A673 (cell line): Measurements from ENCODE around the gene GDPD5. TPM values are rescaled to one million over a fixed set of nuclear protein-coding genes. Genes with fewer than 3 reads are reported as not detected.

Source experiments
- BruUV-seq: library from RNA; stranded (reverse); fragments of 400-500 nt; replicated peaks from 2 replicates; lab custom pipeline; 2021; lab: Mats Ljungman, UMichigan
- CTCF ChIA-PET: fragments of 300-600 bp; sonication (Branson Sonifier 250); formaldehyde crosslinking; loops from one replicate; lab custom pipeline; 2022; ENCODE audit warnings: antibody characterized with exemption; lab: Charles Lee
- POLR2A ChIA-PET: fragments of 300-600 bp; sonication (Branson Sonifier 250); formaldehyde crosslinking; loops from one replicate; lab custom pipeline; 2022; ENCODE audit warnings: antibody characterized with exemption; ENCODE audit not compliant: low non-redundant PET; lab: Charles Lee
- DNase-seq: peaks from one replicate; pipeline ENCODE4 v3.0.0-alpha.2; 2015; ENCODE audit warnings: low spot score
- H3K27ac ChIP-seq: fragments of 200-600 bp; sonication (generic); 2 replicates; pipeline ENCODE4 v1.5.1; 2016; ENCODE audit warnings: mixed run types, low read depth, mild to moderate bottlenecking, mixed read lengths, antibody characterized with exemption, low read length; ENCODE audit not compliant: poor library complexity, severe bottlenecking
- H3K27me3 ChIP-seq: fragments of 200-600 bp; sonication (generic); replicated peaks from 2 replicates; pipeline ENCODE4 v1.6.1; 2017; ENCODE audit warnings: mixed run types, low read depth, mild to moderate bottlenecking, mixed read lengths, antibody characterized with exemption, low read length; ENCODE audit not compliant: insufficient read depth, poor library complexity
- H3K36me3 ChIP-seq: fragments of 200-600 bp; sonication (generic); 2 replicates; pipeline ENCODE4 v1.6.1; 2016; ENCODE audit warnings: mixed run types, mild to moderate bottlenecking, mixed read lengths, antibody characterized with exemption, low read length; ENCODE audit not compliant: insufficient read depth, poor library complexity, severe bottlenecking
- H3K4me1 ChIP-seq: fragments of 200-600 bp; sonication (generic); 2 replicates; pipeline ENCODE4 v1.6.1; 2017; ENCODE audit warnings: mixed run types, mild to moderate bottlenecking, mixed read lengths, antibody characterized with exemption, low read length; ENCODE audit not compliant: insufficient read depth, poor library complexity, severe bottlenecking
- H3K4me3 ChIP-seq: fragments of 200-600 bp; sonication (generic); 2 replicates; pipeline ENCODE4 v1.5.1; 2016; ENCODE audit warnings: low read depth, mixed run types, mild to moderate bottlenecking, mixed read lengths, low read length; ENCODE audit not compliant: poor library complexity, severe bottlenecking
- H3K9me3 ChIP-seq: fragments of 200-600 bp; sonication (generic); 2 replicates; pipeline ENCODE4 v1.6.1; 2016; ENCODE audit warnings: mixed run types, low read depth, mild to moderate bottlenecking, mixed read lengths, antibody characterized with exemption, low read length; ENCODE audit not compliant: poor library complexity, severe bottlenecking
- EZH2 ChIP-seq: fragments of 200-600 bp; sonication (generic); IDR thresholded peaks from 2 replicates; pipeline ENCODE4 v1.6.1; 2017; ENCODE audit warnings: borderline replicate concordance, low read depth, mild to moderate bottlenecking, mixed read lengths, antibody characterized with exemption, low read length; ENCODE audit not compliant: poor library complexity, severe bottlenecking
- intact Hi-C: fragments of 100-400 bp; cut with micrococcal nuclease; formaldehyde crosslinking; loops from one replicate; pipeline ENCODE4 v1.10.0; 2022; ENCODE audit not compliant: unreplicated experiment
- total RNA-seq: library from RNA; stranded (reverse); gene quantifications from 2 replicates; pipeline ENCODE4 v1.2.3, GENCODE V29; 2021
- TF ChIP-seq, protein P1 (sequence below): fragments of 300-800, 200-600 bp; sonication (generic); conservative IDR thresholded peaks from 2 replicates; pipeline ENCODE4 v1.5.1; 2017; ENCODE audit warnings: low read depth, mild to moderate bottlenecking, antibody characterized with exemption, low read length, moderate library complexity, mixed read lengths

GDPD5 gene
- total RNA-seq, 1 experiment from 2014 or later, result 1.4 TPM

DNA sequence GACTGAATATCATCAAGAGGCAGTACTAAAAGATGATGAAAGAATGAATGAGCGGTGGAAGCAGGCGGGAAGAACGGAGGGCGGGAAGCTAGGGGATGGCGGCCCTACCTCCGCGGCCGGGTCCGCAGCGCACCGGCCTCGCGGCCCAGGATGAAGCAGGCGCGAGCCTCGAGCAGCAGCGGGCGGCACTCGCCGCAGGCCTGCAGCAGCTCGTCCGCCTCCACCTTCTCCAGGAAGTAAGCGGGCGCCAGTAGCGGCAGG is 96.2 kb downstream of the GDPD5 start:
- TF ChIP-seq EZH2, result no peak
- Histone ChIP-seq H3K4me3 (no peak overlapping the region), H3K27me3 (peaks cover 44% of the 10 kb centered on the region), H3K36me3 (no peaks in the 10 kb centered on the region), H3K27ac (no peak overlapping the region), H3K9me3 (peaks cover 6% of the 10 kb centered on the region), H3K4me1 (peaks cover 15% of the 10 kb centered on the region)
- no peak for DNase-seq
- intact Hi-C loops, result no loop called here
- no TSS peak for BruUV-seq
- ChIA-PET CTCF (interaction anchor here (0.6 kb wide), 1 partner anchor 44 kb away, joined by 4 read pairs; no protein-coding TSS in a partner anchor), POLR2A (no interaction called here)

DNA sequence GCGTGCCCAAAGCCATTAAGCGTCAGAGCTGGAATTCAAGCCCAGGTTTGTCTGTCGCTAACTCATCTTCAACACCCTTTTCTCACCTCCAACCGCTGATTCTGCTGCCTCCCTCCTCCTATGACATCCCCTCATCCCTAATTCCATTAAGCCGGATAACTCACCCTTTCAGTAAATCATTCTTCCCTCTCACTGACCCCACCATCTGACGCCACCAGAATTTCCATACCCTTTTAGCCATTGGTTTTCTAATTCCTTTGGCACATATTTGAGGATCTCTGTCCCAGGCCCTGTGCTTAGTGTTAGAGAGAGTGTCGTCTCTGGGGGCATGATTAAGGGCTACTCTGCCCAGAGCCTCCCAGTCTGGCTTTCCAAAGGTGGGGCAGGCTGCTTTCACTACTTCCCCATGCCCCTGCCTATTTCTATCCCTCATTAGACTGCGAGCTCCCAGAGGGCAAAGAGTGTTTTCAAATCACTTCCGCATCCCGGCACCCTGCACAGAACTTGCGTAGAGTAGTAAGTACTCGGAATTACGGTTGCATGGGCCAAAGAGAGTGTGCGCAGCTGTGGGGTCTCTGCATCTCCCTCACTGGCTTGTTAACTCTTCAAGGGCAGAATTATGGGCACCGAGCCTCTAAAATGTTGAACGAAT is 96.6 kb downstream of the GDPD5 start:
- Histone ChIP-seq H3K4me1 (peaks cover 15% of the 10 kb centered on the region), H3K4me3 (no peak overlapping the region), H3K27ac (no peak overlapping the region), H3K36me3 (no peaks in the 10 kb centered on the region), H3K27me3 (peaks cover 44% of the 10 kb centered on the region), H3K9me3 (peaks cover 6% of the 10 kb centered on the region)
- CTCF ChIA-PET, result interaction anchor here (0.6 to 1.2 kb wide), 2 partner anchors 21 to 43 kb away, joined by 4 to 5 read pairs; no protein-coding TSS in a partner anchor
- intact Hi-C loops, result no loop called here
- no TSS peak for BruUV-seq
- TF ChIP-seq EZH2, result no peak
- DNase-seq, result no peak
- POLR2A ChIA-PET, result no interaction called here

DNA sequence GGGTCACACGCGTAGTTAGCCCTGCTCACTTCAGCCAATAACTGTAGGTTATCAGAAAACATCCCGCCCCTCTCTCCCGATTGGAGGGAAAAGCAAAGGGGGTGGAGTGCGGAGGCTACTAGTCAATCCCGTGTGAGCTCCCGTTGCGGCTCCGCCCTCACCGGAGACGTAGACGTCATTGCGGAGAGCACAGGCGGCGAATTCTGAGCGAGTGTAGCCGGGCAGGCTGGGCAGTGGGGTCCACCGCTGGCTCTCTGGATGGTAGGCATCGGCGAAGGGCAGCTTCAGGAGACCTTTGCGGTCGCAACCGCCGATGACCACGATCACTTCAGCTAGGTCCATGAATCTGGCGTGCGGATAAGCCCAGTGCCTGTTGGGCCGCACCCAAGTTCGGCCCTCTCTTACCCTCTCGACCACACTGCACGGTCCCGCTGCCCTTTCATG is 97.4 kb downstream of the GDPD5 start:
- Histone ChIP-seq H3K27ac (no peak overlapping the region), H3K27me3 (peaks cover 44% of the 10 kb centered on the region), H3K9me3 (peaks cover 6% of the 10 kb centered on the region), H3K4me3 (peak overlapping the region; percentile 38), H3K4me1 (peaks cover 15% of the 10 kb centered on the region), H3K36me3 (no peaks in the 10 kb centered on the region)
- CTCF ChIA-PET, result interaction anchor here (0.5 to 1.2 kb wide), 2 partner anchors 20 to 97 kb away, joined by 3 to 5 read pairs; partner anchors contain the start of gene GDPD5
- TF ChIP-seq EZH2, result no peak
- TF ChIP-seq, protein P1, sequence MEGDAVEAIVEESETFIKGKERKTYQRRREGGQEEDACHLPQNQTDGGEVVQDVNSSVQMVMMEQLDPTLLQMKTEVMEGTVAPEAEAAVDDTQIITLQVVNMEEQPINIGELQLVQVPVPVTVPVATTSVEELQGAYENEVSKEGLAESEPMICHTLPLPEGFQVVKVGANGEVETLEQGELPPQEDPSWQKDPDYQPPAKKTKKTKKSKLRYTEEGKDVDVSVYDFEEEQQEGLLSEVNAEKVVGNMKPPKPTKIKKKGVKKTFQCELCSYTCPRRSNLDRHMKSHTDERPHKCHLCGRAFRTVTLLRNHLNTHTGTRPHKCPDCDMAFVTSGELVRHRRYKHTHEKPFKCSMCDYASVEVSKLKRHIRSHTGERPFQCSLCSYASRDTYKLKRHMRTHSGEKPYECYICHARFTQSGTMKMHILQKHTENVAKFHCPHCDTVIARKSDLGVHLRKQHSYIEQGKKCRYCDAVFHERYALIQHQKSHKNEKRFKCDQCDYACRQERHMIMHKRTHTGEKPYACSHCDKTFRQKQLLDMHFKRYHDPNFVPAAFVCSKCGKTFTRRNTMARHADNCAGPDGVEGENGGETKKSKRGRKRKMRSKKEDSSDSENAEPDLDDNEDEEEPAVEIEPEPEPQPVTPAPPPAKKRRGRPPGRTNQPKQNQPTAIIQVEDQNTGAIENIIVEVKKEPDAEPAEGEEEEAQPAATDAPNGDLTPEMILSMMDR, result no peak
- intact Hi-C loops, result no loop called here
- no TSS peak for BruUV-seq
- DNase-seq, result peak; percentile 99
- POLR2A ChIA-PET, result no interaction called here

DNA sequence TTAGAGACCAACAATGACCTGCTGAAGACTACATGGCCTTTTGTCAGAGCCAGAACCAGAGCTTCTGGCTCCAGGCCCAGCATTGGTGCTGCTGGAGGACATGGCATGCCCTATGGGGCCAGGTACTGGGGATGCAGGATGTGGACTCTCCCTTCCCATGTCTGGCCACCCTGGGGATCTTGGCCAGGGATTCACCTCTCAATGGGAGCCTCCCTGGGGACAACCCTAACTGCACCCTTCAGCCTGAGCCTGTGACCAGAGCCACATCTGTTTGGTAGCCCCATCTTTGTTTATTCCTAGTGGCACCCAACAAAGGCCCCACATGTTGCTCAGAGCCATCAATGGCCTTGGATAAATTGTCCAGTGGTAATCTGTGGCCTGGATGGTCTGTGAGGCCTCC is 98.6 kb downstream of the GDPD5 start:
- intact Hi-C loops, result no loop called here
- peaks cover 6% of the 10 kb centered on the region for H3K9me3 ChIP-seq
- H3K4me3 ChIP-seq, result no peak overlapping the region
- ChIA-PET CTCF (no interaction called here), POLR2A (no interaction called here)
- no TSS peak for BruUV-seq
- H3K27ac ChIP-seq, result no peak overlapping the region
- peaks cover 8% of the 10 kb centered on the region for H3K36me3 ChIP-seq
- peaks cover 33% of the 10 kb centered on the region for H3K27me3 ChIP-seq
- TF ChIP-seq, protein P1, result no peak
- TF ChIP-seq EZH2, result no peak
- peaks cover 15% of the 10 kb centered on the region for H3K4me1 ChIP-seq
- DNase-seq, result no peak
